GM23338 (cell line): ENCODE measurements around the gene DTX1. TPM values are rescaled to one million over a fixed set of nuclear protein-coding genes. Genes with fewer than 3 reads are reported as not detected.

Experiments used
- ATAC-seq: fragments of 200-7000 bp; cut with Tn5 transposase; 3 replicates; pipeline ENCODE4 v1.9.1; 2020
- DNase-seq: peaks from one replicate; pipeline ENCODE4 v3.0.0-alpha.2; 2015; ENCODE audit warnings: low spot score
- H2AFZ ChIP-seq: fragments of 200-600 bp; sonication (generic); 2 replicates; pipeline ENCODE4 v1.8.0; 2016; ENCODE audit warnings: antibody characterized with exemption, mild to moderate bottlenecking, moderate library complexity
- H3F3A ChIP-seq: fragments of 200-600 bp; sonication (generic); replicated peaks from 2 replicates; pipeline ENCODE4 v1.8.0; 2017; ENCODE audit warnings: antibody characterized with exemption, mixed run types, low read depth
- H3K27ac ChIP-seq: fragments of 200-600 bp; sonication (generic); 2 replicates; pipeline ENCODE4 v1.6.1; 2016; ENCODE audit warnings: low read depth
- H3K27me3 ChIP-seq: fragments of 200-600 bp; sonication (generic); 2 replicates; pipeline ENCODE4 v1.8.0; 2016; ENCODE audit warnings: mild to moderate bottlenecking, mixed run types, moderate library complexity; ENCODE audit not compliant: insufficient read depth
- H3K36me3 ChIP-seq: fragments of 200-600 bp; sonication (generic); 2 replicates; pipeline ENCODE4 v1.8.0; 2016; ENCODE audit warnings: mild to moderate bottlenecking; ENCODE audit not compliant: insufficient read depth
- H3K4me1 ChIP-seq: fragments of 200-600 bp; sonication (generic); 2 replicates; pipeline ENCODE4 v1.8.0; 2016; ENCODE audit warnings: mild to moderate bottlenecking, moderate library complexity; ENCODE audit not compliant: insufficient read depth
- H3K4me2 ChIP-seq: fragments of 200-600 bp; sonication (generic); 2 replicates; pipeline ENCODE4 v1.7.1; 2017; ENCODE audit warnings: mixed run types
- H3K4me3 ChIP-seq: fragments of 200-600 bp; sonication (generic); 2 replicates; pipeline ENCODE4 v1.6.1; 2016; ENCODE audit warnings: mixed run types
- H3K79me2 ChIP-seq: fragments of 200-600 bp; sonication (generic); replicated peaks from 2 replicates; pipeline ENCODE4 v1.8.0; 2017; ENCODE audit warnings: mild to moderate bottlenecking; ENCODE audit not compliant: insufficient read depth
- H3K9me2 ChIP-seq: fragments of 200-600 bp; sonication (generic); 2 replicates; pipeline ENCODE4 v1.8.0; 2017; ENCODE audit not compliant: insufficient read depth
- H4K20me1 ChIP-seq: fragments of 200-600 bp; sonication (generic); replicated peaks from 2 replicates; pipeline ENCODE4 v1.8.0; 2017; ENCODE audit warnings: mild to moderate bottlenecking; ENCODE audit not compliant: insufficient read depth
- H3K27ac Mint-ChIP-seq: 2 replicates; pipeline ENCODE4 v1.8.0; 2020; ENCODE audit warnings: inconsistent platforms, mild to moderate bottlenecking, moderate library complexity, mixed read lengths
- H3K27me3 Mint-ChIP-seq: 3 replicates; pipeline ENCODE4 v1.8.0; 2022; ENCODE audit warnings: low read depth, mild to moderate bottlenecking, moderate library complexity, mixed read lengths, inconsistent platforms; ENCODE audit not compliant: insufficient read depth, poor library complexity
- H3K36me3 Mint-ChIP-seq: 3 replicates; pipeline ENCODE4 v1.8.0; 2021; ENCODE audit warnings: low read depth, mild to moderate bottlenecking, inconsistent platforms, moderate library complexity, mixed read lengths
- H3K4me1 Mint-ChIP-seq: 3 replicates; pipeline ENCODE4 v1.8.0; 2020; ENCODE audit warnings: mild to moderate bottlenecking, inconsistent platforms, mixed read lengths
- H3K4me3 Mint-ChIP-seq: 3 replicates; pipeline ENCODE4 v1.8.0; 2021; ENCODE audit warnings: moderate library complexity, mild to moderate bottlenecking, inconsistent platforms, mixed read lengths
- H3K9me3 Mint-ChIP-seq: 3 replicates; pipeline ENCODE4 v1.8.0; 2020; ENCODE audit warnings: moderate library complexity, mild to moderate bottlenecking, inconsistent platforms, mixed read lengths
- POLR2AphosphoS5 ChIP-seq: IDR thresholded peaks from 2 replicates; pipeline ENCODE4 v1.6.1; 2016; ENCODE audit warnings: antibody characterized with exemption, low read depth
- STAT1 ChIP-seq: IDR thresholded peaks from one replicate; pipeline ENCODE4 v1.6.1; 2016; ENCODE audit warnings: antibody characterized with exemption; ENCODE audit not compliant: unreplicated experiment
- ZNF462 ChIP-seq: fragments of 250-450 bp; sonication (Bioruptor Pico); IDR thresholded peaks from 2 replicates; pipeline ENCODE4 v1.5.0; 2020; ENCODE audit warnings: mild to moderate bottlenecking, moderate library complexity
- polyA plus RNA-seq: library from polyadenylated mRNA; unstranded; fragments of >200 nt; fragmentation: Nextera tagmentation; extraction: Ambion mirVana; gene quantifications from 2 replicates; pipeline ENCODE4 v1.2.1, GENCODE V29; 2016
- total RNA-seq: library from RNA; depleted of rRNA; stranded (reverse); fragments of >200 nt; shearing (Covaris generic); gene quantifications from 2 replicates; pipeline ENCODE4 v1.2.3, GENCODE V29; 2014
- TF ChIP-seq, protein P1 (sequence below), 2 experiments: fragments of 200-600 bp in 1 of 2; sonication (generic) in 1 of 2; conservative IDR thresholded peaks; 2 replicates each; pipeline versions ENCODE4 v1.5.1 to v1.6.1; 2016 to 2017; ENCODE audit warnings: antibody characterized with exemption in 2 of 2, low read depth in 2 of 2, mild to moderate bottlenecking in 2 of 2, moderate library complexity in 1 of 2

The DTX1 gene
- total and polyA plus RNA-seq, 2 experiments from 2014 or later = 1.6 to 9.0 TPM

- H3K79me2 ChIP-seq = no peaks in the 10 kb centered on the region
- Mint-ChIP-seq H3K27me3 (peaks cover 13% of the 10 kb centered on the region), H3K36me3 (no peaks in the 10 kb centered on the region), H3K4me1 (no peaks in the 10 kb centered on the region; the same call in 1 of the 3 replicates), H3K4me3 (no peak overlapping the region), H3K9me3 (no peaks in the 10 kb centered on the region), H3K27ac (no peak overlapping the region)
- no peak overlapping the region for H3K27ac ChIP-seq
- H4K20me1 ChIP-seq = 0 out of 2 replicates have a peak, but pooled peaks cover 2% of the 10 kb centered on the region
- TF ChIP-seq, protein P1, sequence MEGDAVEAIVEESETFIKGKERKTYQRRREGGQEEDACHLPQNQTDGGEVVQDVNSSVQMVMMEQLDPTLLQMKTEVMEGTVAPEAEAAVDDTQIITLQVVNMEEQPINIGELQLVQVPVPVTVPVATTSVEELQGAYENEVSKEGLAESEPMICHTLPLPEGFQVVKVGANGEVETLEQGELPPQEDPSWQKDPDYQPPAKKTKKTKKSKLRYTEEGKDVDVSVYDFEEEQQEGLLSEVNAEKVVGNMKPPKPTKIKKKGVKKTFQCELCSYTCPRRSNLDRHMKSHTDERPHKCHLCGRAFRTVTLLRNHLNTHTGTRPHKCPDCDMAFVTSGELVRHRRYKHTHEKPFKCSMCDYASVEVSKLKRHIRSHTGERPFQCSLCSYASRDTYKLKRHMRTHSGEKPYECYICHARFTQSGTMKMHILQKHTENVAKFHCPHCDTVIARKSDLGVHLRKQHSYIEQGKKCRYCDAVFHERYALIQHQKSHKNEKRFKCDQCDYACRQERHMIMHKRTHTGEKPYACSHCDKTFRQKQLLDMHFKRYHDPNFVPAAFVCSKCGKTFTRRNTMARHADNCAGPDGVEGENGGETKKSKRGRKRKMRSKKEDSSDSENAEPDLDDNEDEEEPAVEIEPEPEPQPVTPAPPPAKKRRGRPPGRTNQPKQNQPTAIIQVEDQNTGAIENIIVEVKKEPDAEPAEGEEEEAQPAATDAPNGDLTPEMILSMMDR (conservative IDR thresholded peaks at IDR 0.05; ENCODE audit: low read depth in 2 of 2) = peak; percentile 68 to 86
- no peak for TF ChIP-seq STAT1
- no peaks in the 10 kb centered on the region for H3F3A ChIP-seq
- peak overlapping the region; percentile 88; the same call in 1 of the 2 replicates for H2AFZ ChIP-seq
- no peaks in the 10 kb centered on the region for H3K9me2 ChIP-seq
- no peak overlapping the region for H3K4me2 ChIP-seq
- peaks cover 7% of the 10 kb centered on the region for H3K27me3 ChIP-seq
- peak; percentile 96 for ATAC-seq
- H3K4me3 ChIP-seq = no peak overlapping the region
- no peaks in the 10 kb centered on the region for H3K36me3 ChIP-seq
- peak; percentile 79 for DNase-seq
- H3K4me1 ChIP-seq = no peaks in the 10 kb centered on the region
Measured at GRCh38 chr12:113049976-113050742, 6.4 kb upstream of the DTX1 start.

DNA sequence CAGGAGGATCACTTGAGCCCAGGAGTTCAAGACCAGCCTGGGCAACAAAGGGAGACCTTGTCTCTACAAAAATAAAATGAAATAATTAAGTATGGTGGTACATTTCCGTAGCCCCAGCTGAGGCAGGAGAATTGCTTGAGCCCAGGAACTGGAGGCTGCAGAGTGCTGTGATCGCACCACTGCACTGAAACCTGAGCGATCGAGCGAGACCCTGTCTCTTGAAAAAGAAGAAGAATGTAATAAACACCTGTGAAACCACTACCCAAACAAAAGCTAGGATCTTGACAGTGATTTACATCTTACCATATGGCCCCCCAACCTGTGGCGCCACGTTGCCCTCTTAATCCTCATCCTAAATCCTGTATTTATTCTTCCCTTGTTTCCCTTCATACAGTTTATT is 5.7 kb upstream of the DTX1 start:
- Mint-ChIP-seq H3K9me3 (no peaks in the 10 kb centered on the region), H3K4me1 (no peaks in the 10 kb centered on the region; the same call in 1 of the 3 replicates), H3K27ac (no peak overlapping the region), H3K36me3 (no peaks in the 10 kb centered on the region), H3K27me3 (peaks cover 19% of the 10 kb centered on the region), H3K4me3 (no peak overlapping the region)
- Histone ChIP-seq H3K9me2 (no peaks in the 10 kb centered on the region), H3K27me3 (peaks cover 14% of the 10 kb centered on the region), H3K4me2 (no peak overlapping the region), H3K36me3 (no peaks in the 10 kb centered on the region), H3K4me1 (no peaks in the 10 kb centered on the region), H2AFZ (no peak overlapping the region), H3F3A (no peaks in the 10 kb centered on the region), H4K20me1 (0 out of 2 replicates have a peak, but pooled peaks cover 2% of the 10 kb centered on the region), H3K4me3 (no peak overlapping the region), H3K27ac (no peak overlapping the region), H3K79me2 (no peaks in the 10 kb centered on the region)
- ATAC-seq (no peak), DNase-seq (no peak)
- TF ChIP-seq POLR2AphosphoS5 (no peak), ZNF462 (CRISPR knock-in tag) (no peak)
